PC-9 (cell line): ENCODE results near the gene VEZT.

ENCODE experiments used
- EZH2 ChIP-seq: fragments of 200-600 bp; sonication (generic); IDR thresholded peaks from 2 replicates; pipeline ENCODE4 v1.8.0; 2017; ENCODE audit warnings: antibody characterized with exemption, low read depth
- TF ChIP-seq, protein P1 (sequence below): fragments of 200-600 bp; sonication (generic); conservative IDR thresholded peaks from 2 replicates; pipeline ENCODE4 v1.6.1; 2017; ENCODE audit warnings: mixed run types, antibody characterized with exemption, mild to moderate bottlenecking, moderate library complexity

DNA sequence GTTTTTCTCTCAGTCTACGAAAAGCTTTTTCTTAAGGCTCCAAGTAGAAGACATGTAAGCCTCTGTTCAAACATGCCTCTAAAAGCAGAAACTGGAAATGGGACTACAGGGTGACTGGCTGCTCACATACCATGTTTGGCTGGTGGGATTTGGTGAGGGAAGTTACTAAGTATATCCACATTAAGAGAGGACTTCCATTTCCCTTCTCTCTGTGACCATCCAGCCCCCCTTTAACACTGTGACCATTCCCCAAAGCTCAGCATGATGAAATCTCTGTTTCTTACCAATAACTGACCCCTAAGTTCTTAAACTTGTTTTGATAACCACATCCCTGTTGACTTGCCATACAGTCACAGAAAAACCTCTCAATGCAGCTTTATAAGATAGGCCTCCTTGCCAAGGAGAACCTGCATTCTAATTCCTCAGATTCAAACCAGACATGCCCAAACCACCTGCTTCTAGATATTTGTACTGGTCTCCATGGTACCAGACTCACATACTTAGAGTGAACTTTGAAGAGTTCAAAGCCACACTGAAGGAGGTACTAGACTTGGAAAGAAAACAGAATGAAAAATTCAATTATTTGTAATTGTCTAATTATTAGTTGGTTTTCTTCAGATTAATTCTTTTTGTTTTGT is 102.2 kb downstream of the VEZT start:
- TF ChIP-seq, protein P1, sequence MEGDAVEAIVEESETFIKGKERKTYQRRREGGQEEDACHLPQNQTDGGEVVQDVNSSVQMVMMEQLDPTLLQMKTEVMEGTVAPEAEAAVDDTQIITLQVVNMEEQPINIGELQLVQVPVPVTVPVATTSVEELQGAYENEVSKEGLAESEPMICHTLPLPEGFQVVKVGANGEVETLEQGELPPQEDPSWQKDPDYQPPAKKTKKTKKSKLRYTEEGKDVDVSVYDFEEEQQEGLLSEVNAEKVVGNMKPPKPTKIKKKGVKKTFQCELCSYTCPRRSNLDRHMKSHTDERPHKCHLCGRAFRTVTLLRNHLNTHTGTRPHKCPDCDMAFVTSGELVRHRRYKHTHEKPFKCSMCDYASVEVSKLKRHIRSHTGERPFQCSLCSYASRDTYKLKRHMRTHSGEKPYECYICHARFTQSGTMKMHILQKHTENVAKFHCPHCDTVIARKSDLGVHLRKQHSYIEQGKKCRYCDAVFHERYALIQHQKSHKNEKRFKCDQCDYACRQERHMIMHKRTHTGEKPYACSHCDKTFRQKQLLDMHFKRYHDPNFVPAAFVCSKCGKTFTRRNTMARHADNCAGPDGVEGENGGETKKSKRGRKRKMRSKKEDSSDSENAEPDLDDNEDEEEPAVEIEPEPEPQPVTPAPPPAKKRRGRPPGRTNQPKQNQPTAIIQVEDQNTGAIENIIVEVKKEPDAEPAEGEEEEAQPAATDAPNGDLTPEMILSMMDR: no peak
- TF ChIP-seq EZH2: no peak
